Thyroid gland (tissue), 4 donors: ENCODE results near the gene KLRC4.
"Not testable (repeated sequence)": the region's sequence is repeated elsewhere in the genome, so short reads cannot be mapped to it uniquely, and the experiment has no call there.

Experiments
- CTCF ChIP-seq, 6 experiments: fragments of 200-600 bp in 3 of 6; fragments of 450-650 bp in 3 of 6; sonication (generic) in 3 of 6; IDR thresholded peaks; one replicate each; pipeline ENCODE4 v1.5.1; 2016 to 2019; ENCODE audit warnings: antibody characterized with exemption in 6 of 6, mild to moderate bottlenecking in 2 of 6, inconsistent platforms in 1 of 6, moderate library complexity in 1 of 6
- POLR2A ChIP-seq, 2 donors: fragments of 450-650 bp; IDR thresholded peaks; one replicate each; pipeline ENCODE4 v1.6.1; 2017; ENCODE audit warnings: antibody characterized with exemption in 2 of 2, mild to moderate bottlenecking in 2 of 2, moderate library complexity in 1 of 2

GRCh38 chr12:10420334-10420733, 10.8 kb upstream of the KLRC4 start, which contains the start of gene KLRC3:
- not testable (repeated sequence) for TF ChIP-seq CTCF, POLR2A (IDR thresholded peaks at IDR 0.05)
